Measurements from ENCODE around the gene RAD51D. TPM values are rescaled to one million over a fixed set of nuclear protein-coding genes. Genes with fewer than 3 reads are reported as not detected.

Gene RAD51D
- total RNA-seq, 1 donor from 2014 or later: 12.4 TPM

- H3K9me3 Mint-ChIP-seq (ENCODE audit: unreplicated experiment): no peaks in the 10 kb centered on the region
- H2AFZ ChIP-seq (ENCODE audit: low read depth, low read length): no peak overlapping the region
- DNase-seq (ENCODE audit: low read depth) (no peak), FAIRE-seq (no peak)
- H3K4me2 ChIP-seq (ENCODE audit: low read length): no peak overlapping the region
- no peak overlapping the region for H3K9ac ChIP-seq (ENCODE audit: low read length)
- no peak overlapping the region for H3K27ac ChIP-seq (ENCODE audit: low read depth, low read length)
- H3K4me3 ChIP-seq (ENCODE audit: insufficient read depth, low read depth, low read length): no peak overlapping the region
- no peak overlapping the region for H3K27ac Mint-ChIP-seq (ENCODE audit: unreplicated experiment)
- H3K4me1 Mint-ChIP-seq (ENCODE audit: low read depth, unreplicated experiment): peaks cover 21% of the 10 kb centered on the region
- H3K4me1 ChIP-seq (ENCODE audit: insufficient read depth, low read length): peaks cover 27% of the 10 kb centered on the region
- TF ChIP-seq CTCF (IDR thresholded peaks at IDR 0.05; ENCODE audit: insufficient read depth, low read depth, low read length): no peak
- no peak for TF ChIP-seq EZH2 (IDR thresholded peaks at IDR 0.05; ENCODE audit: insufficient read depth, low read length)
- no peaks in the 10 kb centered on the region for H3K36me3 Mint-ChIP-seq (ENCODE audit: low read depth, unreplicated experiment)
- H3K4me3 Mint-ChIP-seq (ENCODE audit: unreplicated experiment): no peak overlapping the region
- no peaks in the 10 kb centered on the region for H3K27me3 ChIP-seq (ENCODE audit: insufficient read depth, low read length)
- H3K79me2 ChIP-seq (ENCODE audit: insufficient read depth, low read length): peaks cover 81% of the 10 kb centered on the region
- H3K36me3 ChIP-seq (ENCODE audit: insufficient read depth, low read length): no peaks in the 10 kb centered on the region
- no peaks in the 10 kb centered on the region for H3K27me3 Mint-ChIP-seq (ENCODE audit: low read depth, unreplicated experiment)
- H4K20me1 ChIP-seq (ENCODE audit: insufficient read depth, low read length): peaks cover 17% of the 10 kb centered on the region
- H3K9me3 ChIP-seq (ENCODE audit: insufficient read depth, low read depth, low read length): no peaks in the 10 kb centered on the region
These were observed 38.0 kb downstream of the RAD51D start for GRCh38 chr17:35081638-35082037.

- DNase-seq (ENCODE audit: low read depth) (no peak), FAIRE-seq (no peak)
- Mint-ChIP-seq H3K27ac (ENCODE audit: unreplicated experiment) (no peak overlapping the region), H3K4me3 (ENCODE audit: unreplicated experiment) (no peak overlapping the region), H3K27me3 (ENCODE audit: low read depth, unreplicated experiment) (no peaks in the 10 kb centered on the region), H3K4me1 (ENCODE audit: low read depth, unreplicated experiment) (peaks cover 23% of the 10 kb centered on the region), H3K36me3 (ENCODE audit: low read depth, unreplicated experiment) (no peaks in the 10 kb centered on the region), H3K9me3 (ENCODE audit: unreplicated experiment) (no peaks in the 10 kb centered on the region)
- Histone ChIP-seq H3K27ac (ENCODE audit: low read depth, low read length) (no peak overlapping the region), H3K4me1 (ENCODE audit: insufficient read depth, low read length) (peaks cover 22% of the 10 kb centered on the region), H3K9me3 (ENCODE audit: insufficient read depth, low read depth, low read length) (no peaks in the 10 kb centered on the region), H3K27me3 (ENCODE audit: insufficient read depth, low read length) (no peaks in the 10 kb centered on the region), H4K20me1 (ENCODE audit: insufficient read depth, low read length) (peaks cover 19% of the 10 kb centered on the region), H3K4me3 (ENCODE audit: insufficient read depth, low read depth, low read length) (no peak overlapping the region), H3K36me3 (ENCODE audit: insufficient read depth, low read length) (no peaks in the 10 kb centered on the region), H3K79me2 (ENCODE audit: insufficient read depth, low read length) (peaks cover 74% of the 10 kb centered on the region), H3K4me2 (ENCODE audit: low read length) (no peak overlapping the region), H3K9ac (ENCODE audit: low read length) (no peak overlapping the region), H2AFZ (ENCODE audit: low read depth, low read length) (no peak overlapping the region)
- TF ChIP-seq EZH2 (IDR thresholded peaks at IDR 0.05; ENCODE audit: insufficient read depth, low read length) (no peak), CTCF (IDR thresholded peaks at IDR 0.05; ENCODE audit: insufficient read depth, low read depth, low read length) (no peak)
These were observed 39.1 kb downstream of the RAD51D start for GRCh38 chr17:35080536-35080935.

- Histone ChIP-seq H3K27ac (ENCODE audit: low read depth, low read length) (no peak overlapping the region), H3K9me3 (ENCODE audit: insufficient read depth, low read depth, low read length) (no peaks in the 10 kb centered on the region), H3K4me2 (ENCODE audit: low read length) (no peak overlapping the region), H3K36me3 (ENCODE audit: insufficient read depth, low read length) (no peaks in the 10 kb centered on the region), H3K4me1 (ENCODE audit: insufficient read depth, low read length) (peaks cover 18% of the 10 kb centered on the region), H2AFZ (ENCODE audit: low read depth, low read length) (no peak overlapping the region), H3K27me3 (ENCODE audit: insufficient read depth, low read length) (no peaks in the 10 kb centered on the region), H3K9ac (ENCODE audit: low read length) (no peak overlapping the region), H3K4me3 (ENCODE audit: insufficient read depth, low read depth, low read length) (no peak overlapping the region), H3K79me2 (ENCODE audit: insufficient read depth, low read length) (peaks cover 77% of the 10 kb centered on the region), H4K20me1 (ENCODE audit: insufficient read depth, low read length) (peaks cover 26% of the 10 kb centered on the region)
- no peaks in the 10 kb centered on the region for H3K27me3 Mint-ChIP-seq (ENCODE audit: low read depth, unreplicated experiment)
- peaks cover 23% of the 10 kb centered on the region for H3K4me1 Mint-ChIP-seq (ENCODE audit: low read depth, unreplicated experiment)
- DNase-seq (ENCODE audit: low read depth): no peak
- no peak overlapping the region for H3K4me3 Mint-ChIP-seq (ENCODE audit: unreplicated experiment)
- TF ChIP-seq EZH2 (IDR thresholded peaks at IDR 0.05; ENCODE audit: insufficient read depth, low read length) (no peak), CTCF (IDR thresholded peaks at IDR 0.05; ENCODE audit: insufficient read depth, low read depth, low read length) (no peak)
- no peaks in the 10 kb centered on the region for H3K36me3 Mint-ChIP-seq (ENCODE audit: low read depth, unreplicated experiment)
- no peaks in the 10 kb centered on the region for H3K9me3 Mint-ChIP-seq (ENCODE audit: unreplicated experiment)
- no peak overlapping the region for H3K27ac Mint-ChIP-seq (ENCODE audit: unreplicated experiment)
- no peak for FAIRE-seq
These were observed 39.9 kb downstream of the RAD51D start for GRCh38 chr17:35079547-35080423.

All from astrocyte (in vitro differentiated cells and primary cell).